Left hindlimb (tissue), 1 donor: Measurements from ENCODE around the gene ACVRL1.

Experiments used
- DNase-seq: peaks from one replicate; pipeline ENCODE4 v3.0.0-alpha.2; 2018

Gene ACVRL1

DNA sequence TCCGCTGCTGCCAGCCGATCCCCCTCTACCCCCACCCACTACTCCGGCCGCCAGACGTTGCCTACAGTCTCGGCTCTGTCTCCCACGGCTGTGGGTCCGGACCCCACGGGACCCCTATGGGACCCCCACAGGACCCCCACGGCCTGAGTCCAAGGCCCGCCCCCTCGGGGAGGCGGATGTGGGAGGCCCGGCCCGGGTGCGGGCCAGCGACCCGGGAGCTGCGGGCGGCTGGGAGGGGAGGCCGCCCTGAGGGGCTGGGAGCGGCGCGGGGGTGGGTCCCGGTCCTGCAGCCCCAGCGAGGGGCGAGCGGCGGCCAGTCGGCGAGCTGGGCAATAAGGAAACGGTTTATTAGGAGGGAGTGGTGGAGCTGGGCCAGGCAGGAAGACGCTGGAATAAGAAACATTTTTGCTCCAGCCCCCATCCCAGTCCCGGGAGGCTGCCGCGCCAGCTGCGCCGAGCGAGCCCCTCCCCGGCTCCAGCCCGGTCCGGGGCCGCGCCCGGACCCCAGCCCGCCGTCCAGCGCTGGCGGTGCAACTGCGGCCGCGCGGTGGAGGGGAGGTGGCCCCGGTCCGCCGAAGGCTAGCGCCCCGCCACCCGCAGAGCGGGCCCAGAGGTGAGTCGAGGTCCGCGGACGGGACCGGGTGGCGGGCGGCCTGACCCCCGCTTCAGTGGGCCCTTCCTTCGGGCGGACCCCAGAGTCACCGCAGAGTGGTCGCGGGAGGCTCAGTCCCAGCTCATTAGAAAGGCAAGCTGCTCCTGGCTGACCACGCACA, at the start of gene ACVRL1:
TSS of gene ACVRL1 (plus strand) at position 422 of the 773 bp plus-strand sequence. CDS start 4,971 bp downstream, outside the sequence.
- DNase-seq, result peak; percentile 78

DNA sequence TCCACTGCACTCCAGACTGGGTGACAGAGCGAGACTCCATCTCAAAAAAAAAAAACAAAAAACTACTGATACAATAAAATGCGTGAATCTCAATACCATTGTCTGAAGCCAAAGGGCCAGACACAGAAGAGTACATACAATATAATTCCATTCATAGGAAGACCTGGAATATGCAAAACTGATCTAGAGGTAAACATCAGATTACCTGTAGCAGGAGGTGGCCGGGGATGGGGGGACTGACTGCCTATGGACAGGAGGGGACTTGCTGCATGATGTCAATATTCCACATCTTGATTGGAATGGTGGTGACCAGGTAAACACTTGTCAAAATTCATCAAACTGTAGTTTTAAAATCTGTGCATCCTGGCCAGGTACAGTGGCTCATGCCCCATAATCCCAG, 46.3 kb upstream of the ACVRL1 start:
- no peak for DNase-seq

DNA sequence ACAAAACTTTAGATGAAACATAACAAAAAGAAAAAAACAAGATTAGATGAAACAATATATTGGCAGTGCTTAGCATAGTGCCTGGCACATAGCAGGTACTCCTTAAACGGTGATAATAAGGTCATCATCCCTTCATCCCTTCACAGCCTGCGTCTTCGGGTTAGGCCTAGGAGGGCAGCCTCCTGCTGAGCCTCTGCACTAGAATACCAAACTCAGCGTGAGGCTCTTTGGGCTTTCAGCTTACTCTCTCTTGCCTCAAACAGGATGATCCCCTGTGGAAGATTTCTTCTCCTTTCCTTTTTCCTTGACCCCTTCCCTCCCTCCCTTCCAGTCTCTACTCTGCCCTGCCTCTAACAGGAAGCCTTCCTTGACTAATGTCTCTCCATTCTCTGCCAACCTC, 44.4 kb upstream of the ACVRL1 start:
- DNase-seq, result no peak

DNA sequence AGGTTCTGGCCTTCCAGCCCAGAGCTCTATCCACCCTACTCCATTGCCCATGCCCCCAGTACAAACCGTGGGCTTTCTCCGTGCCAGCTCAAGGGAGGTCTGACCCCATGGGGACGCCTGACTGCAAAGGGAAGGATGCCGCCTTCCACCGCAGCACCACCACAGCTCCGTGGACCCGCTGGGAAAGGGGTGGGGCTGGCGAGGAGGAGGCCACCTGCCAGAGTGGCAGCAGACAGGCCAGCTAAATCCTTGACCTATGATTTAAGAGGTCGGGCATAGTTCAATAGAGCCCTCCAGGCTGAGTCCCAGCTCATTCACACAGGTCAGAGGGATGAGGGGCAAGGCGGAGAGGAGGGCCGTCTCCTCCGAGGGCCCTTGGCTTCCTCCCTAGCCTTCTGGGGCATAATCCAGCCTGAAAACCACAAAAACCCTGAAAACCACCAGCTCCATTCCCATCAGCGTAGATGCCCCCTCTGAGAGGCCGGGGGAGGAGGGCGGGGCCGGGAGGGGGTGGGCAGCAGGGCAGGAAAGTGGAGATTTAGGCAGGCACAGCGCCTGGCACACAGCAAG, 43.9 kb upstream of the ACVRL1 start:
- DNase-seq, result no peak

DNA sequence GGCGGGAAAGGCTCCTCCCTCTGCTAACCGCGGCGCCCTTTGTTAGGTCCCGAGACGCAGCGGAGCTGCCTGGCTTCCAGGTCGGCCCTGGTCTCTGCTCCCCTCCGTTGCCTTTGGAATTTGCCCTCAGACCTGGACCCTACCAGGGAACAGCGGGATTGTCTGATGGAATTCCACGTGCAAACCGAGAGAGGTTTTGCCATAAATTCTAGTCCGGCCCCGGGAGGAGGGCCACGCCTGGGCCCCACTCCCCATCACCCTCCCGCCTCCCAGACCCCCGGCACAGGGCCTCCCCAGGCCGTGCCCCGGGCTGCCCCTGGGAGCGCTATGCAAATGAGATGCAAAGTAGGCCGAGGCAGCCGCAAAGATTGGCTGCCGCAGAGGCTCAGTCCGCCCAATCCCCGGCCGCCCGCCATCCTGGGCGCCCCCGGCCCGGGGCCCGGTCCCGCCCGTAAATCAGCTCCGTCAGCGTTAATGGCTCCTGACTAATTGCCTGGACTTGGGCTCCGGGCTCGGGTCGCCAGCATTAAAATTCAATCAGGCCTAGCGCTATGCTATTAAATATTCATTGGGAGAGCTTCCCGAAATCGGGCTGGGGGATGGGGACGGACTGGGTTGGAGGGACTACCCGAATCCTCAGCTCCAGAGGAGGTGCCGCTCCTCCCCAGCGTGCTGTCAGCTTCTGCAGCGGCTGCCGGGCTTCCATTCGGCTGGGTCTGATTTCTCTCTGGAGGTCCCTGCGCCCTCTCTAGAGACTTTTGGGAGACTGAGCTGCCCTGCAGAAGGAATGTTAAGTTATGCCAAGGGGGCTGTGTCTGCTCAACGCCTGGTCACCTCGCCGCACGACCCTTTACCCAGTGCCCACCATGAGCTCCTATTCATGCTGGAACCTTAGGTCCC, 43.1 kb upstream of the ACVRL1 start:
- peak; percentile 79 for DNase-seq

DNA sequence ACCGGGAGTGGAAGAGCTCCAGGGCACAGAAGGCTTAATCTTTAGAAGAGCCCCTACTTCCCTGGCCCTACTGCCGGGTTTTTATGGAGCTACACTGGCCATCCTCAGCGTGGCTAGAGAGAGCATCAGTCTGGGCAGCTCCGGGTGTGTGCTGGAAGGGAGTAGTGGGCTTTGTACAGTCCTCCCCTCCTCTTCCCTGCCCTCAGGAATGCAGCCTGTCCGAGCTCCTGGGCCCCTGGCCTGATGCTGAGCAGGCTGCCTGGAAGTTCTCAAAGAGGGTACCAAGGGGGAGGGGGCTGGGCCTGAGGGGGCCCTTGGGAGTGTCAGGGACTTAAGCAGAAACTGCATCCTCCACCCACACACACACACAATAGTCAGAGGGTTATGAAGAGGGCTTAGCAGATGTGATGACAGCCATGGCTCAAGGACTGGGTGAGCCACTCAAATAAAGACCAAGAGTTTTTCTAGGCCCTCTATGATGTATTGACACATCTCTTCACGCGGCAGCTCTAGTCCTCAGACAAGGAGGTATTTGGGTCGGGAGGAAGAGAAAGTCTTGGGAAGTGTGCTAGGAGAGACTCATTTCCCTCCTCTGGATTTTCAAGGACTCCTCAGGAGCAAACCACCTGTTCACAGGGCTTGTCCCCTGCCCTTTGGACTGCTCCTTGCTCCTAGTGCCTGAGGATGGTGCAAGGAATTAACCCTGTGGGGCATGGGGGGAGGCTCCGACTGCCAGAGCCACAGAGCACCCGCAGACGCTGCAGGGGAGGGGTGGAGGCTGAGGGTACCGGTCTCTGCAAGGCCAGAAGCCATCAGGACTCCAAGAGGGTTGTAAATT, 42.3 kb upstream of the ACVRL1 start:
- peak; percentile 51 for DNase-seq

DNA sequence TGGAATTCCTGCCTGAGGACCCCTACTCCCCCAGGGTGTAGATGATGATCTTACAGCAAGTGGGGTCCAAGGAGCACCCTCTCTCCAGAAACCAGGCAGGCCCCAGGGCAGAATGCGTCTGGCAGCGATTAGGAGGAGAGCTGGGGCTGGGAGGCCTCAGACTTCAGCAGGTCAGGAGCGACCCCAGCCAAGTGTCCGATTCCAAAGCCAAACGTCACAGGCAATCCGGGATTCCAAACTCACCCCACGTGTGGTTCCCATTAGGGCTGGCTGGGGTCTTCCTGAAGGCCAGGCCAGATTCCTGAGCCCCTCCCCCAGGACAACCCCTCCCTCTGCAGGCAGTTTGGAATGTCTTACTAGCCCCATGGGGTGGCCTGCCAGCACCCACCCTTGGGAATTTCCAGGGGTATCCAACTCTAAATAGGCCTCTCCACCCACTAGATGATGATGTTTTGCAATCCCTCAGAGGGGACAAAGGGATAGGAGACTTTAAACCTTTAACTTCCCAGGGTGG, 41.5 kb upstream of the ACVRL1 start:
- DNase-seq, result peak; percentile 57

DNA sequence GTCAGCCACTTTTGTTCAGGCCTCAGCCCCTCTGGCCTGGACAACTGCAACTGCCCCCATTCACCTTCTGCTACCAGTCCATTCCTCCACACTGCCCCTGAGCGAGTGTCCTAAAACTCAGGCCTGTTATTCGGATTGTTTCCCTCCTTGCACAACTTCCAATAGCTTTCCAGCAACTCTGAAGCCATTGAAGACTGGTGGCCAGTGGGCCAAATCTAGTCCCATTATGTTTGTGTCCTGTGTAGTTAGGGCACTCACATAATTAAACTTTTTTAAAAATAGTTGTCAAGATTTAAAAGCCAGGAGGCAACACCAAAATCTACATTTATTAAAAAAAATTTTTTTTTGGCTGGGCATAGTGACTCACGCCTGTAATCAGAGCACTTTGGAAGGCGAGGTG, 41.0 kb upstream of the ACVRL1 start:
- DNase-seq, result no peak

DNA sequence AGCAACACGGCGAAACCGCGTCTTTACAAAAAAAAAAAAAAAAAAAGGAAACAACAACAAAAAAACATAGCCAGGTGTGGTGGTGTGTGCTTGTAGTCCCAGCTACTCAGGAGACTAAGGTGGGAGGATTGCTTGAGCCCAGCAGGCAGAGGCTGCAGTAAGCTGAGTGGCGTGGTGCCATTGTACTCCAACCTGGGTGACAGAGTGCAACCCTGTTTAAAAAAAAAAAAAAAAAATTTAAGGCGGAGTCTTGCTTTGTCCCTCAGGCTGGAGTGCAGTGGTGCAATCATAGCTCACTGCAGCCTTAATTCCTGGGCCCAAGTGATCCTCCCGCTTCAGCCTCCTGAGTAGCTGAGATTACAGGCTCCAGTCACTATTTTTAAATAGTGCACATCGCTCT, 40.5 kb upstream of the ACVRL1 start:
- no peak for DNase-seq

DNA sequence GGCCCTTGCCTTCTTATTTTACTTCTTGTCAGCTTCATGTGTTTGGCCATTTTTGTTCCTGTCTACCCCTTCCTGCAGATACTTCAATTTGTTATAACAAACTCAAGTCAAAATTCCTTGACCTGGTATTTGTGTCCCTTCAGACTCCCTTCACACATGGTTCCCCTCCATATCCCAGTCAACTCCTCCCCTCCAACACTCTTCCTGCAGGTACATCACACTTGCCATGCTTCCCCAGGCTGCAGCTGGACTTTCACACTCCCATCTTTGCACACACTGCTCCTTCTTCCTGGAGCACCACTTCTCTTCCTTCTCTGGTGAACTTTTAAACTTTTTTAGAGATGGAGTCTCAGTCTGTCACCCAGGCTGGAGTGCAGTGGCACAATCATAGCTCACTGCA, 39.9 kb upstream of the ACVRL1 start:
- DNase-seq, result no peak

DNA sequence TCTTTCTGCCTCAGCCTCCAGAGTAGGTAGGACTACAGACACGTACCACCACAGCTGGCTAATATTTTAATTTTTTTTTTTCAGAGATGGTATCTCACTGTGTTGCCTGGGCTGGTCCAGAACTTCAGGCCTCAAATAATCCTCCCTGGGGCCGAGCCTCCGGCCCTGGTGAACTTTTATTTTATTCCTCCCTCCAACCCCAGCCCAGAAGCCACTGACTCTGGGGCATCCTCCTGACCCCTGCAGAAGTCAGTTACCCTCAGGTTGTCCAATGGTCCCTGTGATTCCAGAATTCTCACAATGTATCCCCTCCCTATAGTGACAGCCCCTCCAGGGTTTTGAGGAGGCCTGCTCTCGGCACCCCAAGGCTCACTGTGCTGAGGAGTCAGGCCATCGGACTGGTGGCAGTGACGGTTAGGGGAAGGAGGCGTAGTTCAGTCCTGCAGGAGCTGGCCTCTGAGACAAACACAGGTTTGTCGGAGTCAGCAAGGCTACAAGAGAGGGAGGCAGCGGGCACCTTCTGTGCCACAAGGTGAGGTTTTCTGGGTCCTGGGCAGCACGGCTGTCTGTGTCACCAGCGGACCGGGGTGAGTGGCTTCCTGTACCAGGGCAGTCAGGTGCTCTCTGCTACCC, 39.4 kb upstream of the ACVRL1 start:
- no peak for DNase-seq

DNA sequence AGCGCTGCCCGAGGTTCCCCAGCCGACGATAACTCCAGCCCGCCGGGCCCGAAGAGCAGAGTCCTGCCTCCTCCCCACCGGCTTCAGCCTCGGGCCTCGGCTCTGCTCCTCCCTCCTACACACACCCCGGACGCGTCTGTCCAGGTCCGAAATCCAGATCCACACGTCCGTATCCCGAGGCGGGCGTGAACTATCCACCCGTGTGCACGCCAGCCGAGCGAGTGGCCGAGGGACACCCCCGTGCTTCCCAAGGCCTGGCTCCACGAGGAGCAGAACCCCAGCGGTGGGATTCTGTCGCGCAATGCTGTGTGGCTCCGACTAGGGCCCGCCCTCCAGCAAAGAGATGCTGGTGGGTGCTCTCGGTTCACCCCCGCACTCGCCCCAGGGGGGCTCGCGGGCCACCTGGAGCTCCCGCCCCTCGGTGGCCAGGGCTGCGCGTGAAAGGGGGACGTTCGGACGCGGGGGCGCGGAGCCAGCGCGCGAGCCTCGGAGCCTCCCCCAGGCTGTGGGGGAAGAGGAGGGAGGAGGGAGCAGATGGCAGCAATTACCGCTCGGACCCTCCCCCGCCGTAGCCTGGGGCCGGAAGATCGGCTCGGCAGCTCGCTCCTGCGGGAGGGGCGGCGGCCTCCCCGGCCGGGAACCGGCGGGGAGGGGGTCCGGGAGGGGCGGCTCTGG, 38.3 kb upstream of the ACVRL1 start:
- DNase-seq, result peak; percentile 67

DNA sequence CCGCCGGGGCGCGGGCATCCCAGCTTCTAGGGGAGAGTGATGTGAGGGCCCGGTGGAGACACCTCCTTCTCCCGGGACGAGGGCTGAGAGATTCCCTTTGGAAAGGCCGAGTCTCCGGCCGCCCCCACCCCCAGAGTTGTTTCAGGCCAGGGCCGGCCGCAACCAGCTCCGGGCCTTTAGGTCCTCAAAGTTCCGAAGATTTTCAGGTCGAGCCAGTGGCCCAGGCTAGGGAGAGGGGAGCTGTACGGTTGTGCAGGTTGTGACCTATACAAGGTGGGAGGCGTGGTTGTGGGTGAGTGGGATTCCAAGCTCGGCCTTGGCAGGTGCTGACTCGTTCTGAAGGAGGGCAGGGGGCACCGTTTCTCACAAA, 37.8 kb upstream of the ACVRL1 start:
- DNase-seq, result no peak

DNA sequence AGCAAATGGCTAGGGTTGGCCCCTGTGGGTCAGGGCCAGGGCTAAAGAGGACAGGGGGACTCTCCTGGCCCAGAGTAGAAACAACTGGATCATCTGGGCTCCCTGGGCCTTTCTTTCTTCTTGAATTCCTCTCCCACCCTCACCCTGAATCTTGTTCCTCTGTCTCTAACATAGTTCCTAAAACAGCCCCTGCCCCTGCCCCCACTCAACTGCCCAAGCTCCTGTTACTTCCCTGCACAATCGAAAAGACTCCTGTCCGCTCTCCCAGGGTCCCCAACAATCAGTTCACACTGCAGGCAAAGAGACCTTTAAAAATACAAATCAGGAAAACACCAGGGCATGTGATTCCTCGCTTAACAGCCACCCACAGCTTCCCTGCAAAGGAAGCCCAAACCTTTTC, 37.4 kb upstream of the ACVRL1 start:
- DNase-seq, result no peak

DNA sequence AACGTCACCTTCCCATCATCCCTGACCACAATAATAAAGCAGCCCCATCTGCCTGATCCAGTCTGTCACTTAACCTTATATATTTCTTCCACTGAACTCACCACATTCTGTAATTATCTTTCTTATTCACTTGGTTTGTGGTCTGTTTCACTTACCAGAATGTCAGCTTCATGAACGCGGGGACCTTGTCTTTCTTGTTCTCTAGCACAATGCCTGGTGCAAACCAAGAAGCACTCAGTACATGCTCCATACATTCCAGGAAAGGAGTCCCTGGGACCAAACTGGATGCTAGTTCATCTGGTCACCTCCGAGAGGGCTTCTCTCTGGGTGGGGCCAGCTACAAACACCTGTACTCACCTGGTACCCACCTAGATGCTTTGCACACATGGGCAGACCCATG, 36.8 kb upstream of the ACVRL1 start:
- DNase-seq, result no peak

DNA sequence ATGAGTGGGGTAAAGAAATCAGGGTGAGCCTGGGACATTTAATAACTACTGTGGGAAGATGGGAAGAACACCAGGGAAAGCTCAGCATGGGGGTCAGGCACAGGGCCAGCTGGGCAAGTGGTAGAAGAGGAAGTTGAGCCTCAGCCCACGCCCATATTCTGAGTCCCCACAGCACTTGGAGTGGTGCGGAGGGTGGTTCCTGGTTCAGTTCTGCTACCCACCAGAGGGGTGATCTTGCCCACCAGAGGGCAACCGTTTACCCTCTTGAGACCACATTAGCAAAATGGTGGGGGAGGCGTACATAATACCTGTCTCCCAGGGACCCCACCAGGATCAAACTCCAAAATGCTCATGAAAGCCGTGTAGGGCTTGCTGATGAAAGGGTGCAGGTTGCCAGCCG, 36.2 kb upstream of the ACVRL1 start:
- no peak for DNase-seq

DNA sequence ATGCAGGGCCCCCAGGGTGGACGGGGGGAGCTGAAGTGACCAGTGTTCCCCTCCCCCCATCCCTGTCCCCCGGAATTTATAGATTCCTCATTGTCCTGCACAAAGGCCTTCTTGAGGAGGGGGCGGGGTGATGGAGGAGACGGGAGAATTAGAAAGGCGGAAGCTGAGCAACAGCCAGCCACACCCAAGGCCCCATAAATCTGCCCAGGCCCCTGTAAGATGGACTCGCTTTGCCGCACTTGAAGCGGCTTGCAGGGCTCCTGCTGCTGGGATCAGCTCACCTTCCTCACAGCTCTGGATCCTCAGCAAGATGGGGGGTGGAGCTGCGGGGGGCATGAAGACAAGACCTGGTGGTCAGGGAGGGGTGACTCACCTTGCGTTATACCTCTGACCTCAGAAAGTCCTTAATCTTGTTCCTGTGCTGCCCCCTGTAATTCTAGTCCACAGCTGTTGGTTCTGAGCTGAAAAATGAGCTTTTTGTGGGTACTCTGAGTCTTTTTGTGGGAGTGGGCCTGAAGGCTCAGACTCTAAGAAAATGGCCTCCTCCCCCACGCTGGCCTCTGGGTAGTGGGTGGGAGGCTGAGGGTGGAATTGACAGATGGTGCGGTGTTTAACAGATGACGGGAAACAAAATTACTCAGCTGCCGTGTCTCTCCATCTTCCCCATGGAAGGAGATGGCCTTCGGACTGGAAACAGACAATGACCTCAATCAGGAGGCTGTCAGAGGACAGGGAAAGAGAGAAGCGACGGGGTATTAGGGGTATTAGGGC, 35.2 kb upstream of the ACVRL1 start:
- DNase-seq, result no peak

DNA sequence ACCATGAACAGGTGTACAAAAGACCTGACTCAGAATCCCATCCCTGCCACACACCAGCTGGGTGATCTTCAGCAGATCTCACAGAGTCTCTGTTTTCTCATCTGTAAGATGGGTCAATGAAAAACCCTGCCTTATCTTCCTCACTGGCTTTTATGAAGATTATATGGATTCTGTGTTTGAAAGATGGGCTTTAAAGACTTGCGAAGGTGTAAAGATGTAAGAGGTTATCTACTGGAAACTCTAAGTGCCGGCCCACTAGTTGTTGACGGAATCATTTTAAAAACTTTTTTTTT, 34.7 kb upstream of the ACVRL1 start:
- DNase-seq, result no peak

DNA sequence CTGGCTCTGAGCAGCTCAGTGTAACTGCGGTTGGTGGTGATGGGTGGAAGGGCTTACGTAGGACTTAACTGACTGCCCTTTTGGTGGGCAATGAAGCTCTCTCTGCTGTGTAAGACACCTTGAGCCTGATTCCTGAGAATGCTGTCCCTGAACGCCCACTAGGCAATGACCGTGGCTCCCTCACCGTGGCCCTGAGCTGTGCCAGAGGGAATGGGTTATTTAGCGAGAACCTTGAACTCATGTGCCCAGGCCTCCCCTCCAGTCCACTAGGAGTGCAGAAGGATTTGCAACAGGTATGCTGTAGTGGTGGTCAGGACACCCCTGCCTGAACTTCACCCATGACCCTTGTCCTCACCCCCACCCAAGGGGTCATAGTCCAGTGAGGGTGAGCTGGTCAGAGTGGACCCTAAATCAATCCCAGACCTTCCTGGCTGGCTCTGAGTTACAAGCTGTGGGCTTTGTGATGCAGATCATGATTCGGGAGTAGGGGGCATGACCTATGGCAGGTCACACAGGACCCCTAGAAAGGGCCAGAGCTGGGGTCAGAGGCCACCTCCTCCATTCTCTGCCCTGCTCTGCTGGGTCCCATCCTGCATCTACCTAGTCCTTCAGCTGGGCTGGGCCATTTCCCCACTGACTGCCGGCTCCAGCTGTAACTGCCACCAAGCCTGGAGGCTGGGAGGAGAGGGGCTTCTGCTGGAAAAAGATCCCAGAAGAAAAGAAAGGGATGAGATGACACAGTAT, 33.9 kb upstream of the ACVRL1 start:
- DNase-seq, result no peak

DNA sequence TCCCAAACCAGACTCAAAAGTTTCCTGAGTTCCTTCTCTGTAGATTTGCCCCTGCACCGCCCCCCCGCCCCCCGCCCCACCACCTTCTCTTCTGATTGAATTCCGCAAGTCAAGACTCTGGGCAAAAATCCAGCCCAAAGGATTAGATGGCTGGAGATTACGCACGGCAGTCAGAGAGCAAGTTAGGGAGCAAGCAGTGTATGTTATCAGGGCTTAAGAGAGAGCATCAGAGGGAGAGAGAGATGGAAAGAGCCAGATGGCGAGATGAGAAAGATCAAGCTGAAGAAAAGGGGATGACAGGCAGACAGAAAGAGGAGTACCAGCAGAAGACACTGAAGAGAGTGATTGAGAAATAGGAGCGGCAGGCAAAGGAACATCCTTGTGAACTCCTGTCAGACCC, 33.3 kb upstream of the ACVRL1 start:
- DNase-seq, result no peak
